Endothelial cell of umbilical vein (primary cell): ENCODE data around the gene PHTF1. TPM values are rescaled to one million over a fixed set of nuclear protein-coding genes. Genes with fewer than 3 reads are reported as not detected.

Experiments used
- BruUV-seq: library from RNA; stranded (reverse); fragments of 400-500 nt; replicated peaks from 2 replicates; lab custom pipeline; 2021; lab: Mats Ljungman, UMichigan
- CTCF ChIA-PET: fragments of 300-600, 350-600 bp; sonication (Branson Sonifier 250); formaldehyde crosslinking; loops from one replicate; lab custom pipeline; 2021; ENCODE audit warnings: antibody characterized with exemption, inconsistent platforms; lab: Charles Lee
- POLR2A ChIA-PET: fragments of 300-600, 350-600 bp; sonication (Branson Sonifier 250); formaldehyde crosslinking; loops from one replicate; lab custom pipeline; 2021; ENCODE audit warnings: antibody characterized with exemption, inconsistent platforms; lab: Charles Lee
- DNase-seq: peaks from one replicate; pipeline ENCODE4 v3.0.0-alpha.2; 2011; ENCODE audit warnings: low read depth, low spot score
- FAIRE-seq: peaks from 2 replicates; lab custom pipeline; 2011; peaks lifted over from hg19 to GRCh38; lab: Jason Lieb, UNC
- H2AFZ ChIP-seq: 2 replicates; pipeline ENCODE4 v1.6.0; 2012; ENCODE audit warnings: low read depth, low read length, control low read depth, inconsistent platforms
- H3K27ac ChIP-seq: 2 replicates; pipeline ENCODE4 v1.5.1; 2011; ENCODE audit warnings: low read depth, mild to moderate bottlenecking, control low read depth, low read length, moderate library complexity; ENCODE audit not compliant: insufficient read depth
- H3K27me3 ChIP-seq, 2 experiments: 2 replicates each; pipeline versions ENCODE4 v1.6.0 to v1.6.1; 2011; ENCODE audit warnings: low read length in 2 of 2, mixed read lengths in 1 of 2; ENCODE audit not compliant: control insufficient read depth in 2 of 2, insufficient read depth in 2 of 2
- H3K36me3 ChIP-seq, 2 experiments: 2 replicates in 1 of 2; 3 replicates in 1 of 2; pipeline ENCODE4 v1.5.1; 2011; ENCODE audit warnings: low read length in 2 of 2, mild to moderate bottlenecking in 1 of 2, moderate library complexity in 1 of 2; ENCODE audit not compliant: control insufficient read depth in 2 of 2, insufficient read depth in 2 of 2; ENCODE audit errors: extremely low read depth in 1 of 2
- H3K4me1 ChIP-seq: 3 replicates; pipeline ENCODE4 v1.5.1; 2011; ENCODE audit warnings: mild to moderate bottlenecking, low read length; ENCODE audit not compliant: control insufficient read depth, insufficient read depth; ENCODE audit errors: extremely low read depth
- H3K4me2 ChIP-seq: 2 replicates; pipeline ENCODE4 v1.6.1; 2011; ENCODE audit warnings: low read length, control low read depth, mixed read lengths; ENCODE audit not compliant: insufficient read depth
- H3K4me3 ChIP-seq, 3 experiments: fragments of 200-600 bp in 1 of 3; sonication (generic), shearing (Covaris generic) in 1 of 3; replicated peaks in 1 of 3; 2 replicates each; pipeline ENCODE4 v1.5.1; 2011 to 2016; ENCODE audit warnings: control low read depth in 3 of 3, low read length in 3 of 3, mild to moderate bottlenecking in 2 of 3, inconsistent platforms in 1 of 3, low read depth in 1 of 3, moderate library complexity in 1 of 3; ENCODE audit not compliant: insufficient read depth in 1 of 3
- H3K79me2 ChIP-seq: 2 replicates; pipeline ENCODE4 v1.6.0; 2012; ENCODE audit warnings: low read length, inconsistent platforms; ENCODE audit not compliant: control insufficient read depth, insufficient read depth
- H3K9ac ChIP-seq: replicated peaks from 2 replicates; pipeline ENCODE3; 2011; ENCODE audit warnings: low read length, control low read depth; ENCODE audit not compliant: insufficient read depth; ENCODE audit errors: extremely low read depth
- H3K9me1 ChIP-seq: replicated peaks from 3 replicates; pipeline ENCODE4 v1.6.0; 2011; ENCODE audit warnings: mild to moderate bottlenecking, low read length; ENCODE audit not compliant: control insufficient read depth, insufficient read depth; ENCODE audit errors: extremely low read depth
- H3K9me3 ChIP-seq: replicated peaks from 2 replicates; pipeline ENCODE4 v1.5.1; 2012; ENCODE audit warnings: low read length, inconsistent platforms; ENCODE audit not compliant: control insufficient read depth, insufficient read depth
- H4K20me1 ChIP-seq: replicated peaks from 2 replicates; pipeline ENCODE3; 2011; ENCODE audit warnings: mild to moderate bottlenecking, low read length; ENCODE audit not compliant: control insufficient read depth, insufficient read depth; ENCODE audit errors: extremely low read depth
- CTCF ChIP-seq, 2 donors: IDR thresholded peaks; 1 replicate in 1 of 2; 2 replicates in 1 of 2; pipeline ENCODE4 v1.5.1; 2011; ENCODE audit warnings: low read length in 2 of 2, mild to moderate bottlenecking in 2 of 2, moderate library complexity in 2 of 2, control low read depth in 1 of 2, inconsistent platforms in 1 of 2, low read depth in 1 of 2; ENCODE audit not compliant: insufficient read depth in 1 of 2; ENCODE audit errors: extremely low read depth in 1 of 2
- EZH2 ChIP-seq: IDR thresholded peaks from 2 replicates; pipeline ENCODE4 v1.6.1; 2012; ENCODE audit warnings: borderline replicate concordance, low read depth, mild to moderate bottlenecking, moderate library complexity, low read length, inconsistent platforms; ENCODE audit not compliant: severe bottlenecking
- FOS ChIP-seq: IDR thresholded peaks from 2 replicates; pipeline ENCODE4 v1.6.1; 2011; ENCODE audit warnings: mild to moderate bottlenecking, low read length, moderate library complexity, borderline replicate concordance; ENCODE audit not compliant: insufficient read depth
- GATA2 ChIP-seq: IDR thresholded peaks from 2 replicates; pipeline ENCODE4 v1.7.0; 2011; ENCODE audit warnings: low read depth, mild to moderate bottlenecking, moderate library complexity, mixed read lengths, low read length; ENCODE audit not compliant: insufficient read length, insufficient read depth
- JUN ChIP-seq: IDR thresholded peaks from 2 replicates; pipeline ENCODE4 v1.6.1; 2011; ENCODE audit warnings: borderline replicate concordance, low read depth; ENCODE audit not compliant: insufficient read length, insufficient read depth
- MAX ChIP-seq: IDR thresholded peaks from 2 replicates; pipeline ENCODE4 v1.6.1; 2011; ENCODE audit not compliant: insufficient read depth, insufficient read length
- MYC ChIP-seq: IDR thresholded peaks from one replicate; pipeline ENCODE4 v1.6.1; 2011; ENCODE audit warnings: mild to moderate bottlenecking, low read depth, low read length
- POLR2A ChIP-seq: IDR thresholded peaks from 2 replicates; pipeline ENCODE4 v1.6.1; 2012; ENCODE audit warnings: low read depth, mild to moderate bottlenecking, control low read depth, low read length
- POLR2AphosphoS5 ChIP-seq: IDR thresholded peaks from 2 replicates; pipeline ENCODE4 v1.6.1; 2012; ENCODE audit warnings: low read depth, mild to moderate bottlenecking, control low read depth, low read length, moderate library complexity; ENCODE audit not compliant: insufficient read depth
- dilution Hi-C: fragments of 300-500 bp; cut with MboI; formaldehyde crosslinking; loops from one replicate; pipeline ENCODE4 v1.15.0; 2019; ENCODE audit warnings: low sequenced_read_pairs; ENCODE audit not compliant: extremely low pct_ligation_motif_present
- intact Hi-C: fragments of 100-400 bp; cut with micrococcal nuclease; formaldehyde crosslinking; loops from one replicate; pipeline ENCODE4 v1.10.0; 2022
- polyA plus RNA-seq, 4 experiments: library from polyadenylated mRNA; depleted of rRNA in 3 of 4; stranded (reverse) in 3 of 4; unstranded in 1 of 4; fragments of >200 nt; gene quantifications; 2 replicates each; pipeline versions ENCODE4 v1.2.1 to v1.2.3, GENCODE V29; 2011 to 2012; ENCODE audit warnings: missing spikeins in 1 of 4
- total RNA-seq: library from RNA; stranded (reverse); gene quantifications from 2 replicates; pipeline ENCODE4 v1.2.3, GENCODE V29; 2021

Gene PHTF1
- total and polyA plus RNA-seq, 2 donors (not counting 3 experiments of a cell fraction or from before 2014, with no cell fraction given) = 26.3 to 62.6 TPM

- BruUV-seq = no TSS peak
- no peaks in the 10 kb centered on the region for H3K9me3 ChIP-seq
- TF ChIP-seq EZH2 (no peak), JUN (no peak), POLR2A (no peak), GATA2 (no peak), POLR2AphosphoS5 (no peak), FOS (no peak), CTCF (IDR thresholded peaks at IDR 0.05; ENCODE audit: extremely low read depth in 1 of 2, insufficient read depth in 1 of 2, low read depth in 1 of 2, low read length in 2 of 2) (no peak), MAX (no peak), MYC (no peak)
- CTCF ChIA-PET = no interaction called here
- H3K4me1 ChIP-seq = peaks cover 2% of the 10 kb centered on the region
- dilution Hi-C loops = no loop called here
- DNase-seq (no peak), FAIRE-seq (no peak)
- no peak overlapping the region for H3K27ac ChIP-seq
- H3K4me3 ChIP-seq = no peak overlapping the region
- H3K4me2 ChIP-seq = no peak overlapping the region
- no peaks in the 10 kb centered on the region for H3K27me3 ChIP-seq
- no peak overlapping the region for H2AFZ ChIP-seq
- POLR2A ChIA-PET = no interaction called here
- peaks cover 2% of the 10 kb centered on the region for H4K20me1 ChIP-seq
- intact Hi-C loops = no loop called here
- peaks cover 2 to 15% of the 10 kb centered on the region in 2 experiments for H3K36me3 ChIP-seq
- peaks cover 21% of the 10 kb centered on the region for H3K79me2 ChIP-seq
- H3K9me1 ChIP-seq = no peaks in the 10 kb centered on the region
- H3K9ac ChIP-seq = no peak overlapping the region
Measured at GRCh38 chr1:113751114-113751513, 8.2 kb downstream of the PHTF1 start.
